Vagina (tissue), 2 donors: ENCODE measurements around the gene SMU1.

Source experiments
- CTCF ChIP-seq, 3 experiments: fragments of 450-650 bp in 2 of 3; fragments of 200-600 bp in 1 of 3; sonication (generic) in 1 of 3; IDR thresholded peaks; one replicate each; pipeline ENCODE4 v1.5.1; 2017 to 2019; ENCODE audit warnings: antibody characterized with exemption in 3 of 3, mild to moderate bottlenecking in 2 of 3, moderate library complexity in 2 of 3
- POLR2A ChIP-seq, 2 donors: fragments of 450-650 bp; IDR thresholded peaks; one replicate each; pipeline ENCODE4 v1.6.1; 2017; ENCODE audit warnings: antibody characterized with exemption in 2 of 2, mild to moderate bottlenecking in 2 of 2, moderate library complexity in 2 of 2
- POLR2AphosphoS5 ChIP-seq, 2 donors: sonication (generic); formaldehyde crosslinking; IDR thresholded peaks; one replicate each; pipeline ENCODE4 v1.9.0; 2017; ENCODE audit warnings: antibody characterized with exemption in 2 of 2, mild to moderate bottlenecking in 2 of 2, low read depth in 1 of 2; ENCODE audit not compliant: insufficient read depth in 1 of 2

- TF ChIP-seq POLR2AphosphoS5 (IDR thresholded peaks at IDR 0.05; ENCODE audit: insufficient read depth in 1 of 2, low read depth in 1 of 2) (no peak), CTCF (IDR thresholded peaks at IDR 0.05) (no peak), POLR2A (IDR thresholded peaks at IDR 0.05) (no peak)
These were observed 34.0 kb downstream of the SMU1 start for GRCh38 chr9:33042473-33042872.
